Neural cell (in vitro differentiated cells): ENCODE results near the gene DENND4B.

ENCODE experiments used
- EZH2 ChIP-seq: fragments of 200-600, 300-800 bp; shearing (Covaris generic), sonication (generic); IDR thresholded peaks from 2 replicates; pipeline ENCODE4 v1.6.1; 2014; ENCODE audit warnings: antibody characterized with exemption, low read length, borderline replicate concordance, mild to moderate bottlenecking; ENCODE audit not compliant: insufficient read depth, poor library complexity, severe bottlenecking
- MXI1 ChIP-seq: fragments of 450-650 bp; conservative IDR thresholded peaks from 2 replicates; pipeline ENCODE4 v1.6.1; 2014; ENCODE audit warnings: antibody characterized with exemption, mild to moderate bottlenecking; ENCODE audit not compliant: poor library complexity, severe bottlenecking
- POLR2AphosphoS5 ChIP-seq: IDR thresholded peaks from 2 replicates; pipeline ENCODE4 v1.6.1; 2012
- TF ChIP-seq, protein P1 (sequence below): fragments of 450-650 bp; IDR thresholded peaks from 2 replicates; pipeline ENCODE4 v1.5.1; 2014; ENCODE audit warnings: antibody characterized with exemption, mild to moderate bottlenecking, moderate library complexity; ENCODE audit not compliant: poor library complexity, severe bottlenecking

DNA sequence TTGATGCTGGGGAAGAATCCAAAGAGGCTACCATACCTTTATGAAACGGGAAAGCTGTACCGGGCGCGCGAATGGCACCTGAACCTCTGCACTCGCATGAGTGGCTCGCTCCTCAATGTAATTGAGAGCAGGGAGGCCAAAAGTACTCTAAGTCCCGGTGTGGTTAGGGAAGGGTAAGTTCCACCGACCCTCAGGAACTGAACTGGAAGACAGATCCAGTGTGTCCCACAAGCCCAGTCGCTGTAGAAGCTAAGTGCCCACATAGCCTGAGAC lies 24.8 kb downstream of the DENND4B start:
- TF ChIP-seq, protein P1, sequence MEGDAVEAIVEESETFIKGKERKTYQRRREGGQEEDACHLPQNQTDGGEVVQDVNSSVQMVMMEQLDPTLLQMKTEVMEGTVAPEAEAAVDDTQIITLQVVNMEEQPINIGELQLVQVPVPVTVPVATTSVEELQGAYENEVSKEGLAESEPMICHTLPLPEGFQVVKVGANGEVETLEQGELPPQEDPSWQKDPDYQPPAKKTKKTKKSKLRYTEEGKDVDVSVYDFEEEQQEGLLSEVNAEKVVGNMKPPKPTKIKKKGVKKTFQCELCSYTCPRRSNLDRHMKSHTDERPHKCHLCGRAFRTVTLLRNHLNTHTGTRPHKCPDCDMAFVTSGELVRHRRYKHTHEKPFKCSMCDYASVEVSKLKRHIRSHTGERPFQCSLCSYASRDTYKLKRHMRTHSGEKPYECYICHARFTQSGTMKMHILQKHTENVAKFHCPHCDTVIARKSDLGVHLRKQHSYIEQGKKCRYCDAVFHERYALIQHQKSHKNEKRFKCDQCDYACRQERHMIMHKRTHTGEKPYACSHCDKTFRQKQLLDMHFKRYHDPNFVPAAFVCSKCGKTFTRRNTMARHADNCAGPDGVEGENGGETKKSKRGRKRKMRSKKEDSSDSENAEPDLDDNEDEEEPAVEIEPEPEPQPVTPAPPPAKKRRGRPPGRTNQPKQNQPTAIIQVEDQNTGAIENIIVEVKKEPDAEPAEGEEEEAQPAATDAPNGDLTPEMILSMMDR: no peak
- no peak for TF ChIP-seq POLR2AphosphoS5
- no peak for TF ChIP-seq MXI1
- no peak for TF ChIP-seq EZH2
